Measurements from ENCODE around the gene NINL.
"Not testable (repeated sequence)": the region's sequence is repeated elsewhere in the genome, so short reads cannot be mapped to it uniquely, and the experiment has no call there.

Gene NINL

DNA sequence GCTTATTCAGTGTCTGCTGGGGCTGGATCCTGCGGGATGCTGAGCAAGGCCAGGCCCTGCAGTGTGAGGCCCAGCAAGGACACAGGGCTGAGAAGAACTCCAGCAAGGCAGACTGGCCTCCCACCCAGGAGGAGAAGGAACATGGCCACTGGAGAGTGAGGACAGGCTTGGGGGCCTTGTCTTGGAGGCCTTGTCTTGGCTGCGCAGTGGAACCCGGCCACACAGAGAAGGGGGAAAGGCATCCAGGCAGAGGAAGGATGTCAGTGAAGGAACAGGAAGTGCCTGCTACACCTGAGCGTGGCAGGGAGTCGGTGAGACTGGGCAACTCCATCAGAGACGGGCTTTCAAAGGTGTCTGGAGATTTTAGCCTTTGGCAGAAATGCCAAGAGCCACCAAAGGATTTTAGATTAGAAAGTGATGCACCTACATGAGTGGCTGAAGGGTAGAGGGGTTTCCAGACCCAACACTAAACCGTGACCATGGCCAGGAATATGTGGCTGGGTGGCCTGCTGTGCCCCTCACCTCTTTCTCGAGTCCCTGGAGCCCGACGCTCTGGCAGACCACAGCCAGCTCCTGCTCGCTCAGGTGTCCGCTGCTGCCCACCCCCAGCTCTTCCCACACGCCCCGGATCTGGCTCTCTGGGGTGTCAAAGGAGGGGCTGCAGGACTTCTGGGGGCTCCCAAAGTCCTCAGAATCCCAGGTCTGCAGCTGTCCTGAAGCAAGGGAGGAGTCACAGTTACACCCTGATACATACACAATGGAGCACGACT, 80.8 kb downstream of the NINL start:
- no peak for TF ChIP-seq EZH2 (IDR thresholded peaks at IDR 0.05; ENCODE audit: borderline replicate concordance, low read length)
- TF ChIP-seq, protein P1, sequence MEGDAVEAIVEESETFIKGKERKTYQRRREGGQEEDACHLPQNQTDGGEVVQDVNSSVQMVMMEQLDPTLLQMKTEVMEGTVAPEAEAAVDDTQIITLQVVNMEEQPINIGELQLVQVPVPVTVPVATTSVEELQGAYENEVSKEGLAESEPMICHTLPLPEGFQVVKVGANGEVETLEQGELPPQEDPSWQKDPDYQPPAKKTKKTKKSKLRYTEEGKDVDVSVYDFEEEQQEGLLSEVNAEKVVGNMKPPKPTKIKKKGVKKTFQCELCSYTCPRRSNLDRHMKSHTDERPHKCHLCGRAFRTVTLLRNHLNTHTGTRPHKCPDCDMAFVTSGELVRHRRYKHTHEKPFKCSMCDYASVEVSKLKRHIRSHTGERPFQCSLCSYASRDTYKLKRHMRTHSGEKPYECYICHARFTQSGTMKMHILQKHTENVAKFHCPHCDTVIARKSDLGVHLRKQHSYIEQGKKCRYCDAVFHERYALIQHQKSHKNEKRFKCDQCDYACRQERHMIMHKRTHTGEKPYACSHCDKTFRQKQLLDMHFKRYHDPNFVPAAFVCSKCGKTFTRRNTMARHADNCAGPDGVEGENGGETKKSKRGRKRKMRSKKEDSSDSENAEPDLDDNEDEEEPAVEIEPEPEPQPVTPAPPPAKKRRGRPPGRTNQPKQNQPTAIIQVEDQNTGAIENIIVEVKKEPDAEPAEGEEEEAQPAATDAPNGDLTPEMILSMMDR (IDR thresholded peaks at IDR 0.05; ENCODE audit: low read length), result no peak
- Histone ChIP-seq H3K79me2 (ENCODE audit: insufficient read depth, low read length) (no peaks in the 10 kb centered on the region), H3K9ac (ENCODE audit: low read length) (no peak overlapping the region), H3F3A (ENCODE audit: insufficient read depth, low read length) (no peaks in the 10 kb centered on the region), H3K9me2 (ENCODE audit: low read depth, low read length) (no peaks in the 10 kb centered on the region), H3K9me3 (ENCODE audit: low read length) (no peaks in the 10 kb centered on the region), H3K27me3 (ENCODE audit: insufficient read depth, low read length) (no peaks in the 10 kb centered on the region), H3K4me1 (ENCODE audit: insufficient read depth, low read length, severe bottlenecking) (no peaks in the 10 kb centered on the region), H3K4me3 (ENCODE audit: low read depth, low read length, poor library complexity, severe bottlenecking) (no peak overlapping the region), H2AFZ (ENCODE audit: low read length) (no peak overlapping the region), H3K36me3 (ENCODE audit: insufficient read depth, low read length) (no peaks in the 10 kb centered on the region; the same call in 1 of the 2 replicates), H3K4me2 (ENCODE audit: low read length) (no peak overlapping the region), H3K27ac (ENCODE audit: low read depth, low read length, poor library complexity, severe bottlenecking) (no peak overlapping the region), H4K20me1 (ENCODE audit: insufficient read depth, low read length) (no peaks in the 10 kb centered on the region)

DNA sequence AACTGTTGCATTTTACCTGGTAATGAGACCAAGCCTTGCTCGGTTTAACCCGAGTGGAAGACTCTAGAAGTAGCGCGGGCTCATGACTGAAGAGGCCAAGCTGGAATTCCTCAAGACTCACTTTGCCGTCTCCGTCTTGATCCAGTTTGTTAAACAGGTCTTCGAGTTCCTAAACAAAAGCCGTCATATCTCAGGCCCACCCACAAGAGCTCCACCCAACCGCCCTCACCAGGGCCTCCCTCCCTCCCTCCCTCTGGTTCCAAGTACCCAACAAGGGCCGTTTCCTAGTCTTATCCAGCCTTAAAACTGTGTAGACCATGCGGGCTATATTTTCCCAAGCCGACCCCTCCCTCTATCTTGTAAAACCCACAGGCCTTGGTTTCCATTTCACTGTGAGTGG, 81.4 kb downstream of the NINL start:
- Histone ChIP-seq H3F3A (ENCODE audit: insufficient read depth, low read length) (no peaks in the 10 kb centered on the region), H3K27me3 (ENCODE audit: insufficient read depth, low read length) (no peaks in the 10 kb centered on the region), H3K27ac (ENCODE audit: low read depth, low read length, poor library complexity, severe bottlenecking) (no peak overlapping the region), H3K4me3 (ENCODE audit: low read depth, low read length, poor library complexity, severe bottlenecking) (no peak overlapping the region), H3K9me3 (ENCODE audit: low read length) (no peaks in the 10 kb centered on the region), H4K20me1 (ENCODE audit: insufficient read depth, low read length) (no peaks in the 10 kb centered on the region), H3K36me3 (ENCODE audit: insufficient read depth, low read length) (no peaks in the 10 kb centered on the region), H3K4me2 (ENCODE audit: low read length) (no peak overlapping the region), H3K79me2 (ENCODE audit: insufficient read depth, low read length) (no peaks in the 10 kb centered on the region), H3K9me2 (ENCODE audit: low read depth, low read length) (no peaks in the 10 kb centered on the region), H3K9ac (ENCODE audit: low read length) (no peak overlapping the region), H3K4me1 (ENCODE audit: insufficient read depth, low read length, severe bottlenecking) (no peaks in the 10 kb centered on the region), H2AFZ (ENCODE audit: low read length) (no peak overlapping the region)
- TF ChIP-seq, protein P1 (IDR thresholded peaks at IDR 0.05; ENCODE audit: low read length), result no peak
- TF ChIP-seq EZH2 (IDR thresholded peaks at IDR 0.05; ENCODE audit: borderline replicate concordance, low read length), result no peak

DNA sequence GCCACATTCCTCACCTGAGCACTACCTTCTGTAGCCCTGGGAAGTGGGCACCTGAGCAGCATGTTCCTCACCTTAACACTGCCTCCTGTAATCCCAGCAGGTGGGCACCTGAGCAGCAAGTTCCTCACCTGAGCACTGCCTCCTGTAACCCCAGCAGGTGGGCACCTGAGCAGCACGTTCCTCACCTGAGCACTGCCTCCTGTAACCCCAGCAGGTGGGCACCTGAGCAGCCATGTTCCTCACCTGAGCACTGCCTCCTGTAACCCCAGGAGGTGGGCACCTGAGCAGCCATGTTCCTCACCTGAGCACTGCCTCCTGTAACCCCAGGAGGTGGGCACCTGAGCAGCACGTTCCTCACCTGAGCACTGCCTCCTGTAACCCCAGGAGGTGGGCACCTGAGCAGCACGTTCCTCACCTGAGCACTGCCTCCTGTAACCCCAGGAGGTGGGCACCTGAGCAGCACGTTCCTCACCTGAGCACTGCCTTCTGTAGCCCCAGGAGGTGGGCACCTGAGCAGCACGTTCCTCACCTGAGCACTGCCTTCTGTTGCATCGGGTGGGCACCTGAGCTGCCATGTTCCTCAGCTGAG, 82.2 kb downstream of the NINL start:
- not testable (repeated sequence) for H3K4me1 ChIP-seq (ENCODE audit: insufficient read depth, low read length, severe bottlenecking); H3K9ac ChIP-seq (ENCODE audit: low read length); H3K4me3 ChIP-seq (ENCODE audit: low read depth, low read length, poor library complexity, severe bottlenecking); H3K4me2 ChIP-seq (ENCODE audit: low read length); H3K79me2 ChIP-seq (ENCODE audit: insufficient read depth, low read length); H3F3A ChIP-seq (ENCODE audit: insufficient read depth, low read length); H3K36me3 ChIP-seq (ENCODE audit: insufficient read depth, low read length); H3K9me3 ChIP-seq (ENCODE audit: low read length); H4K20me1 ChIP-seq (ENCODE audit: insufficient read depth, low read length); H2AFZ ChIP-seq (ENCODE audit: low read length); H3K27me3 ChIP-seq (ENCODE audit: insufficient read depth, low read length); H3K27ac ChIP-seq (ENCODE audit: low read depth, low read length, poor library complexity, severe bottlenecking); H3K9me2 ChIP-seq (ENCODE audit: low read depth, low read length)

Measured in OCI-LY1 (cell line).